SK-N-MC (cell line): Measurements from ENCODE around the gene PIAS1.
"Not testable (repeated sequence)": the region's sequence is repeated elsewhere in the genome, so short reads cannot be mapped to it uniquely, and the experiment has no call there.

Experiments used
- DNase-seq: peaks from one replicate; pipeline ENCODE4 v3.0.0-alpha.2; 2011; ENCODE audit warnings: low read depth, low spot score
- H3K27ac ChIP-seq: fragments of 200-600 bp; sonication (generic); 2 replicates; pipeline ENCODE4 v1.5.1; 2016; ENCODE audit warnings: mixed run types
- H3K36me3 ChIP-seq: fragments of 200-600 bp; sonication (generic); 2 replicates; pipeline ENCODE4 v1.6.1; 2017; ENCODE audit warnings: antibody characterized with exemption, low read length, mixed read lengths; ENCODE audit not compliant: insufficient read depth
- H3K4me3 ChIP-seq: fragments of 200-600 bp; sonication (generic); 2 replicates; pipeline ENCODE4 v1.5.1; 2016
- H3K9ac ChIP-seq: fragments of 200-600 bp; sonication (generic); 2 replicates; pipeline ENCODE4 v1.8.0; 2017; ENCODE audit warnings: mixed run types, mixed read lengths; ENCODE audit not compliant: insufficient read length
- H3K9me3 ChIP-seq: fragments of 200-600 bp; sonication (generic); 2 replicates; pipeline ENCODE4 v1.6.1; 2017; ENCODE audit warnings: low read depth, mild to moderate bottlenecking, antibody characterized with exemption, low read length, moderate library complexity, mixed read lengths
- EZH2 ChIP-seq: fragments of 200-600 bp; sonication (generic); IDR thresholded peaks from one replicate; pipeline ENCODE4 v1.6.1; 2017; ENCODE audit warnings: antibody characterized with exemption
- FOXP2 ChIP-seq: optimal IDR thresholded peaks from 2 replicates; pipeline ENCODE3; 2011; ENCODE audit warnings: mild to moderate bottlenecking, moderate library complexity; ENCODE audit not compliant: insufficient read depth; ENCODE audit errors: extremely low read length, control extremely low read depth
- POLR2AphosphoS5 ChIP-seq: IDR thresholded peaks from 2 replicates; pipeline ENCODE4 v1.6.1; 2012; ENCODE audit warnings: mild to moderate bottlenecking, low read depth, low read length, borderline replicate concordance

The PIAS1 gene

GRCh38 chr15:68218331-68218730 lies 164.2 kb downstream of the PIAS1 start:
- Histone ChIP-seq H3K4me3 (no peak overlapping the region), H3K27ac (no peak overlapping the region), H3K9me3 (no peaks in the 10 kb centered on the region), H3K36me3 (peaks cover 52% of the 10 kb centered on the region), H3K9ac (no peak overlapping the region)
- TF ChIP-seq POLR2AphosphoS5 (no peak), FOXP2 (no peak), EZH2 (no peak)
- DNase-seq: no peak

GRCh38 chr15:68218847-68219798 lies 165.0 kb downstream of the PIAS1 start:
- Histone ChIP-seq H3K9ac (no peak overlapping the region), H3K9me3 (no peaks in the 10 kb centered on the region), H3K4me3 (no peak overlapping the region), H3K27ac (no peak overlapping the region), H3K36me3 (peaks cover 56% of the 10 kb centered on the region)
- TF ChIP-seq POLR2AphosphoS5 (no peak), FOXP2 (no peak), EZH2 (no peak)
- DNase-seq: no peak

GRCh38 chr15:68220489-68220888 lies 166.4 kb downstream of the PIAS1 start:
- TF ChIP-seq FOXP2 (no peak), POLR2AphosphoS5 (no peak), EZH2 (no peak)
- H3K9ac ChIP-seq: no peak overlapping the region
- no peak for DNase-seq
- H3K27ac ChIP-seq: no peak overlapping the region
- no peaks in the 10 kb centered on the region for H3K9me3 ChIP-seq
- H3K4me3 ChIP-seq: no peak overlapping the region
- H3K36me3 ChIP-seq: peaks cover 49% of the 10 kb centered on the region

GRCh38 chr15:68220967-68221366 lies 166.9 kb downstream of the PIAS1 start:
- no peaks in the 10 kb centered on the region for H3K9me3 ChIP-seq
- no peak overlapping the region for H3K27ac ChIP-seq
- TF ChIP-seq POLR2AphosphoS5 (no peak), EZH2 (no peak), FOXP2 (no peak)
- no peak for DNase-seq
- H3K9ac ChIP-seq: no peak overlapping the region
- H3K4me3 ChIP-seq: no peak overlapping the region
- peaks cover 48% of the 10 kb centered on the region for H3K36me3 ChIP-seq

- H3K36me3 ChIP-seq: peaks cover 40% of the 10 kb centered on the region
- not testable (repeated sequence) for H3K9ac ChIP-seq, H3K27ac ChIP-seq, DNase-seq, H3K4me3 ChIP-seq, H3K9me3 ChIP-seq
These were observed 167.7 kb downstream of the PIAS1 start for GRCh38 chr15:68221530-68222431.

- peaks cover 34% of the 10 kb centered on the region for H3K36me3 ChIP-seq
- DNase-seq, H3K4me3 ChIP-seq, H3K27ac ChIP-seq, H3K9ac ChIP-seq, H3K9me3 ChIP-seq: not testable (repeated sequence)
These were observed 168.3 kb downstream of the PIAS1 start for GRCh38 chr15:68222432-68222743.

- peaks cover 26% of the 10 kb centered on the region for H3K36me3 ChIP-seq
- H3K9ac ChIP-seq: no peak overlapping the region
- H3K27ac ChIP-seq: no peak overlapping the region
- DNase-seq: no peak
- H3K4me3 ChIP-seq: no peak overlapping the region
- H3K9me3 ChIP-seq: no peaks in the 10 kb centered on the region
- no peak for TF ChIP-seq EZH2
- TF ChIP-seq FOXP2: no peak
- TF ChIP-seq POLR2AphosphoS5: no peak
These were observed 169.1 kb downstream of the PIAS1 start for GRCh38 chr15:68223171-68223570.

GRCh38 chr15:68224108-68224507 lies 170.0 kb downstream of the PIAS1 start:
- Histone ChIP-seq H3K9ac (no peak overlapping the region), H3K4me3 (no peak overlapping the region), H3K36me3 (peaks cover 17% of the 10 kb centered on the region), H3K27ac (no peak overlapping the region), H3K9me3 (no peaks in the 10 kb centered on the region)
- TF ChIP-seq FOXP2 (no peak), EZH2 (no peak), POLR2AphosphoS5 (no peak)
- DNase-seq: no peak
